ENCODE results near the gene PSMD14. TPM values are rescaled to one million over a fixed set of nuclear protein-coding genes. Genes with fewer than 3 reads are reported as not detected.

Gene PSMD14
- total RNA-seq, 1 experiment from 2014 or later, result 49.5 TPM

- no peak for DNase-seq (ENCODE audit: low spot score)
Observed at GRCh38 chr2:161445097-161445496, 136.9 kb downstream of the PSMD14 start.

- DNase-seq (ENCODE audit: low spot score), result no peak
Observed at GRCh38 chr2:161448431-161448830, 140.2 kb downstream of the PSMD14 start.

Small RNA genes within 50 kb of the gene (small RNA-seq; reads per million reads assigned to genes)
- gene RNA5SP108, result not detected

Other genes starting within 250 kb of the PSMD14 start
- 52.2 and 55.8 TPM in 2 replicates for gene TANK, start 148.0 kb upstream of the PSMD14 start, total RNA-seq (2014; rRNA removed; shearing (Covaris generic))
- gene TBR1, start 107.9 kb downstream of the PSMD14 start, total RNA-seq (2014; rRNA removed; shearing (Covaris generic)), result not detected in 2 replicates

Data from HT-29 (cell line).